ENCODE measurements around the gene HAO2.

DNA sequence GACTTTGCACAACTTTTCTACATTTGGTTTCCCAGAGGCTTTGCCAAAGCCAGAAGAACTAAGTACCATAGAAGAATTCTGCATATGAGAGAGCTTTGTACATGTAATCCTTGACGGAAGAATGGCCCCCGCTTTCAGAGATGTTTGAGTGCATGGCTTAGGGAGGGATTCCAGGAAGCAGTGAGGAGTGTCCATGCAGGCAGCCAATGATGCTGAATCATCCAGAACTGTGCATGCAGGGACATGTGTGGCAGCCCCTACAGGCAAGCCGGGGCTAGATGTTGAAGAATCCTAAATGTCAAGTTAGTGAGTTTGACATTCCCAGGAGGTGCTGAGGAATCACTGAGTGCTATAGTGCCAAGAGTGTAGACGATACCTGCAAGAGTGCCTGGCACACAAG, 9.9 kb upstream of the HAO2 start:
- TF ChIP-seq CTCF (IDR thresholded peaks at IDR 0.05) (no peak), POLR2A (IDR thresholded peaks at IDR 0.05) (no peak)
